Measurements from ENCODE around the gene TUBA1C.
A peak's percentile ranks its signal among the peaks of the same experiment; 100 is the strongest.
"Not testable (repeated sequence)": the region's sequence is repeated elsewhere in the genome, so short reads cannot be mapped to it uniquely, and the experiment has no call there.

The TUBA1C gene

GRCh38 chr12:49233842-49234526 is 30.9 kb upstream of the TUBA1C start:
- TF ChIP-seq CTCF (IDR thresholded peaks at IDR 0.05; ENCODE audit: extremely low read depth, insufficient read depth, missing control alignments), result no peak
- in situ Hi-C loops (cut with MboI; ENCODE audit: low pct_unique_long_range_greater_than_20kb, low sequenced_read_pairs, unreplicated experiment), result no loop called here
- DNase-seq (ENCODE audit: low spot score), result peak; percentile 29

GRCh38 chr12:49236423-49236822 is 28.5 kb upstream of the TUBA1C start:
- TF ChIP-seq CTCF (IDR thresholded peaks at IDR 0.05; ENCODE audit: extremely low read depth, insufficient read depth, missing control alignments), result no peak
- in situ Hi-C loops (cut with MboI; ENCODE audit: low pct_unique_long_range_greater_than_20kb, low sequenced_read_pairs, unreplicated experiment), result no loop called here
- no peak for DNase-seq (ENCODE audit: low spot score)

- in situ Hi-C loops (cut with MboI; ENCODE audit: low pct_unique_long_range_greater_than_20kb, low sequenced_read_pairs, unreplicated experiment), result no loop called here
- DNase-seq (ENCODE audit: low spot score), result no peak
- TF ChIP-seq CTCF (IDR thresholded peaks at IDR 0.05; ENCODE audit: extremely low read depth, insufficient read depth, missing control alignments), result no peak
Observed at GRCh38 chr12:49243631-49244030, 21.3 kb upstream of the TUBA1C start.

GRCh38 chr12:49244176-49244575 is 20.7 kb upstream of the TUBA1C start:
- no peak for TF ChIP-seq CTCF (IDR thresholded peaks at IDR 0.05; ENCODE audit: extremely low read depth, insufficient read depth, missing control alignments)
- in situ Hi-C loops (cut with MboI; ENCODE audit: low pct_unique_long_range_greater_than_20kb, low sequenced_read_pairs, unreplicated experiment), result no loop called here
- no peak for DNase-seq (ENCODE audit: low spot score)

- in situ Hi-C loops (cut with MboI; ENCODE audit: low pct_unique_long_range_greater_than_20kb, low sequenced_read_pairs, unreplicated experiment), result no loop called here
- no peak for TF ChIP-seq CTCF (IDR thresholded peaks at IDR 0.05; ENCODE audit: extremely low read depth, insufficient read depth, missing control alignments)
- DNase-seq (ENCODE audit: low spot score), result no peak
Observed at GRCh38 chr12:49251357-49251756, 13.5 kb upstream of the TUBA1C start.

- DNase-seq (ENCODE audit: low spot score), result no peak
- in situ Hi-C loops (cut with MboI; ENCODE audit: low pct_unique_long_range_greater_than_20kb, low sequenced_read_pairs, unreplicated experiment), result no loop called here
- TF ChIP-seq CTCF (IDR thresholded peaks at IDR 0.05; ENCODE audit: extremely low read depth, insufficient read depth, missing control alignments), result no peak
Observed at GRCh38 chr12:49253033-49253623, 11.8 kb upstream of the TUBA1C start.

- in situ Hi-C loops (cut with MboI; ENCODE audit: low pct_unique_long_range_greater_than_20kb, low sequenced_read_pairs, unreplicated experiment); DNase-seq (ENCODE audit: low spot score): not testable (repeated sequence)
Observed at GRCh38 chr12:49255456-49255855, 9.4 kb upstream of the TUBA1C start.

All from GM13977 (cell line).